ENCODE measurements around the gene MORC4.

Gene MORC4

DNA sequence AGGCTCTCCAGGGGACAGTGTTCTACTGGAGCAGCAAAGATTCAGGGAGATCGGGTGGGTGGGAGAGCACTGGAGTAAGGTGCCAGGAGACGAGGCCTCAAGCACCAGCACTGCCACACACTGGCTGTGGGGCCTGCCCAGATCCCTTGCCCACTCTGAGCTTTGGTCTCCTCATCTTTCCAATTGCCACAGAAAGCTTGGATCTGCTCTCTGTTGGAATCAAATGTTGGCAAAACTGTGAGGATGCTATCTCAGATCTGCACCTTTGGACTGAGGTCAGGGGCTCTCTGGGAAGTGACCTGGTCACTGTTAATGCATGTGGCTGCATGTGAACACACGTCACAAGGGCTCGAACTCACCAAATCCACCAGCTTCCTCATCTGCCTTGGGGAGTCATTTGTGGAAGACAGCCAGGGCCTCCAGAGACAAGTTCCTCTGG, 98.2 kb downstream of the MORC4 start:
- Histone ChIP-seq H3K27me3 (replicated peaks) (no peaks in the 10 kb centered on the region), H3K4me3 (ENCODE audit: low read depth, low read length) (no peak overlapping the region), H3K36me3 (replicated peaks) (no peaks in the 10 kb centered on the region), H3K27ac (no peak overlapping the region)
- TF ChIP-seq, protein P1, sequence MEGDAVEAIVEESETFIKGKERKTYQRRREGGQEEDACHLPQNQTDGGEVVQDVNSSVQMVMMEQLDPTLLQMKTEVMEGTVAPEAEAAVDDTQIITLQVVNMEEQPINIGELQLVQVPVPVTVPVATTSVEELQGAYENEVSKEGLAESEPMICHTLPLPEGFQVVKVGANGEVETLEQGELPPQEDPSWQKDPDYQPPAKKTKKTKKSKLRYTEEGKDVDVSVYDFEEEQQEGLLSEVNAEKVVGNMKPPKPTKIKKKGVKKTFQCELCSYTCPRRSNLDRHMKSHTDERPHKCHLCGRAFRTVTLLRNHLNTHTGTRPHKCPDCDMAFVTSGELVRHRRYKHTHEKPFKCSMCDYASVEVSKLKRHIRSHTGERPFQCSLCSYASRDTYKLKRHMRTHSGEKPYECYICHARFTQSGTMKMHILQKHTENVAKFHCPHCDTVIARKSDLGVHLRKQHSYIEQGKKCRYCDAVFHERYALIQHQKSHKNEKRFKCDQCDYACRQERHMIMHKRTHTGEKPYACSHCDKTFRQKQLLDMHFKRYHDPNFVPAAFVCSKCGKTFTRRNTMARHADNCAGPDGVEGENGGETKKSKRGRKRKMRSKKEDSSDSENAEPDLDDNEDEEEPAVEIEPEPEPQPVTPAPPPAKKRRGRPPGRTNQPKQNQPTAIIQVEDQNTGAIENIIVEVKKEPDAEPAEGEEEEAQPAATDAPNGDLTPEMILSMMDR (IDR thresholded peaks at IDR 0.05; ENCODE audit: low read depth, low read length, missing control alignments) = no peak
- no peak for DNase-seq
- in situ Hi-C loops (cut with HindIII; ENCODE audit: low pct_ligation_motif_present, low sequenced_read_pairs) = no loop called here

DNA sequence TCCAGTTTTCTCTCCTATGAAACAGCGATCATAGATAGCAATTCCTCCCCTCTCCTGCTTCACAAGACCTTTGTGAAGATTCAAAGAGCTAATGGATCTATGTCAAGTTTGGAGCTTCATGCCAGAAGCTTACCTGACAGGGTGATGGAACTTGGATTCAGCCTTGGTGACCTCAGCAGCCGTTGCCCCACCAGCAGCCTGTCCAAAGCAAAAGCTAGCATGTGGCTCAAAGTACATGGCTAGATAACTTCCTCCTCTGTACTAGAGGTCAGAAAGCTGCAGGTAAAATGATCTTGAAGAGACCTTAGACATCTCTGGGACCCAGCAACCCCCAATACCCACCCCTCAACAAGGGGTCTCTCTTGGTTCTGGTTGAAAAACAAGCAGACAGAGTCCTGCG, 98.7 kb downstream of the MORC4 start:
- in situ Hi-C loops (cut with HindIII; ENCODE audit: low pct_ligation_motif_present, low sequenced_read_pairs) = no loop called here
- TF ChIP-seq, protein P1 (IDR thresholded peaks at IDR 0.05; ENCODE audit: low read depth, low read length, missing control alignments) = no peak
- Histone ChIP-seq H3K27me3 (replicated peaks) (no peaks in the 10 kb centered on the region), H3K36me3 (replicated peaks) (no peaks in the 10 kb centered on the region), H3K27ac (no peak overlapping the region), H3K4me3 (ENCODE audit: low read depth, low read length) (no peak overlapping the region)
- no peak for DNase-seq

DNA sequence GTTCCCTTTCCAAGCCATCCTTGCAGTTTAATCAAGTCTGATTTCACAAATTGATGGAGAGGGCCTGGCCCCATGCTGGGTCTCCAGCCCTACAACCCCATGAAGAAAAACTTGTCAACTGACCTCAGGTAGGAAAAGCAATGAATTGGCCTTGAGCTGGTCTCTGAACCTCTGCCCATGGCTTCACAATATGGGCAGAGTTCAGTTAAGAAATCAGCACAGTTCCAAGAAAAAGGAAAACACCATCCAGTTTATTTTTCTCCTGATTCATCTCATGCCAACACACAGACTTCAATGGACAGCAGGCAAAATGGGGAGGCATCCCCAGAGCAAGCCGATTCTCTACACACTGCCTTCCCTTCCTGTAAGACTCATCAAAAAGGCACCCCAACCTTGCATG, 100.2 kb downstream of the MORC4 start:
- no peaks in the 10 kb centered on the region for H3K27me3 ChIP-seq (replicated peaks)
- no peak overlapping the region for H3K4me3 ChIP-seq (ENCODE audit: low read depth, low read length)

DNA sequence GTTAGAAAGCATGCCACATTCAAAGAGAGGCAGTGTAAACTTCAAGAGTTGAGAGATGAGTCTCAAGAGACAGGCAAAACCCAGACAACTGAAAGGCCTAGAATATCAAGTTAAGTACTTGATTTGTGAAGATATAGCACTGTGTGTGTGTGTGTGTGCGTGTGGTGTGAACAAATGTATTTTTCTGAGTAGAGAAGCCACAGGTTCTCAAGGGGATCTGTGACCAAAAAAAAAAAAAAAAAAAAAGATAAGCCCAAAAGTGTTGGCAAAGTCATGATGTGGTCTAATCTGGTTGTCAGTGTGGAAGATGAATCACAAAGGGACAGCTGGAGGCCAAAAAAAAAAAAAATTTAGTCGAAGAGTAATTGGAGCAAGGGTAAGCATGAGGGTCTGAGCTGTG, 100.7 kb downstream of the MORC4 start:
- in situ Hi-C loops (cut with HindIII; ENCODE audit: low pct_ligation_motif_present, low sequenced_read_pairs) = no loop called here

More for the DNA sequence above, 100.2 kb downstream of the MORC4 start:
- no peak for DNase-seq
- H3K27ac ChIP-seq = no peak overlapping the region
- in situ Hi-C loops (cut with HindIII; ENCODE audit: low pct_ligation_motif_present, low sequenced_read_pairs) = no loop called here
- TF ChIP-seq, protein P1 (IDR thresholded peaks at IDR 0.05; ENCODE audit: low read depth, low read length, missing control alignments) = no peak
- no peaks in the 10 kb centered on the region for H3K36me3 ChIP-seq (replicated peaks)

DNA sequence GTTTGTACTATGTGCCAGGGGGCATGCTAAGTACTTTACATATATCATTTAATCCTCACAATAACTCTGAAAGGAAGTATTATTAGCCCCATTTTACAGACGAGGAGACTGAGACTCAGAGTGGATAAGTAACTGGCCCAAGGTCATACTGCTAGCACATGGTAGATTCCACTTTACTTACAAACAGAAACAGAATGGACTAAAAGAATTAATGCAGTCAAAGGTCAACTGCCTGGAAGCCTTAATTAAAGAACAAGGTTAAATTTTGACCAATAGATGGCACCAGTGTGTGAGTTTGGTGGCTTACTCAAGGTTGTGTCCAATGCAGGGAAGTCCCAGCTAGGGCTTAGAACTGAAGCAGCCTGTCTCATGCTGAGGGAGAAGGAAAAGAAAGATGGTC, 101.5 kb downstream of the MORC4 start:
- Histone ChIP-seq H3K4me3 (ENCODE audit: low read depth, low read length) (no peak overlapping the region), H3K27ac (no peak overlapping the region), H3K27me3 (replicated peaks) (no peaks in the 10 kb centered on the region), H3K36me3 (replicated peaks) (no peaks in the 10 kb centered on the region)
- DNase-seq = peak; percentile 42
- TF ChIP-seq, protein P1 (IDR thresholded peaks at IDR 0.05; ENCODE audit: low read depth, low read length, missing control alignments) = peak; percentile 53
- in situ Hi-C loops (cut with HindIII; ENCODE audit: low pct_ligation_motif_present, low sequenced_read_pairs) = no loop called here

More for the DNA sequence above, 100.7 kb downstream of the MORC4 start:
- TF ChIP-seq, protein P1 (IDR thresholded peaks at IDR 0.05; ENCODE audit: low read depth, low read length, missing control alignments) = no peak
- no peak overlapping the region for H3K4me3 ChIP-seq (ENCODE audit: low read depth, low read length)
- H3K36me3 ChIP-seq (replicated peaks) = no peaks in the 10 kb centered on the region
- no peaks in the 10 kb centered on the region for H3K27me3 ChIP-seq (replicated peaks)
- DNase-seq = no peak
- H3K27ac ChIP-seq = no peak overlapping the region

DNA sequence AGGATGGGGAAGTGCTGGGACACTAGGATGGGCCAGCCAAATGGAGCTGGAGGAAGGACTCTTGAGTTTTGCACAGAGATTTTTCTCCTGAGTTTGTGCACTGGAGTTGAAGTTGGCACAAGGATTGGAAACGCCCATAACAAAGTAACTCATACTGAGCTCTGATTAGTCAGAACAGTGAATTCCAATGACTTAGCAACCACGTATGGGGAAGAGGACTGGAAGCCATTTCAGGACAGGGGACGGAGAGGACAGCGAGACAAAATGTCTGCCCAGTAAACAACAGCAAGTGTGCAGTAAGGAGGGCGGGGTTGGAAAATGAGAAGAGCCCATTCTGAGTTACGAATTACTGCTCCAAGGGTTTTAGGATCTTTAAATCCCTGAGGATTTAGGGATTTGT, 102.8 kb downstream of the MORC4 start:
- DNase-seq = peak; percentile 9
- Histone ChIP-seq H3K36me3 (replicated peaks) (no peaks in the 10 kb centered on the region), H3K27me3 (replicated peaks) (no peaks in the 10 kb centered on the region), H3K27ac (no peak overlapping the region), H3K4me3 (ENCODE audit: low read depth, low read length) (no peak overlapping the region)
- in situ Hi-C loops (cut with HindIII; ENCODE audit: low pct_ligation_motif_present, low sequenced_read_pairs) = no loop called here
- TF ChIP-seq, protein P1 (IDR thresholded peaks at IDR 0.05; ENCODE audit: low read depth, low read length, missing control alignments) = no peak
